Fibroblast of the aortic adventitia (primary cell): Measurements from ENCODE around the gene MAP4K2. TPM values are rescaled to one million over a fixed set of nuclear protein-coding genes. Genes with fewer than 3 reads are reported as not detected.
A peak's percentile ranks its signal among the peaks of the same experiment; 100 is the strongest.
"Not testable (repeated sequence)": the region's sequence is repeated elsewhere in the genome, so short reads cannot be mapped to it uniquely, and the experiment has no call there.

ENCODE experiments used
- DNase-seq: peaks from one replicate; pipeline ENCODE4 v3.0.0-alpha.2; 2010; ENCODE audit warnings: low read depth
- H3K4me3 ChIP-seq: 2 replicates; pipeline ENCODE4 v1.5.1; 2011; ENCODE audit warnings: low read depth, mild to moderate bottlenecking, control low read depth, low read length, moderate library complexity
- CTCF ChIP-seq: IDR thresholded peaks from 2 replicates; pipeline ENCODE4 v1.5.1; 2011; ENCODE audit warnings: mild to moderate bottlenecking, low read length, control low read depth, inconsistent platforms; ENCODE audit not compliant: insufficient read depth
- total RNA-seq: library from RNA; depleted of rRNA; stranded (reverse); fragments of >200 nt; gene quantifications from 2 replicates; pipeline ENCODE4 v1.2.3, GENCODE V29; 2012; ENCODE audit warnings: low replicate concordance

The MAP4K2 gene
- total RNA-seq, 1 donor = 9.6 TPM

- TF ChIP-seq CTCF = no peak
- DNase-seq = no peak
- no peak overlapping the region for H3K4me3 ChIP-seq
Measured at GRCh38 chr11:64823568-64824119, 20.6 kb upstream of the MAP4K2 start.

- TF ChIP-seq CTCF = no peak
- no peak for DNase-seq
- no peak overlapping the region for H3K4me3 ChIP-seq
Measured at GRCh38 chr11:64817476-64817875, 14.5 kb upstream of the MAP4K2 start.

- DNase-seq, H3K4me3 ChIP-seq: not testable (repeated sequence)
Measured at GRCh38 chr11:64815433-64815832, 12.4 kb upstream of the MAP4K2 start.

- H3K4me3 ChIP-seq = no peak overlapping the region
- TF ChIP-seq CTCF = no peak
- DNase-seq = no peak
Measured at GRCh38 chr11:64814712-64815187, 11.7 kb upstream of the MAP4K2 start.

- no peak overlapping the region for H3K4me3 ChIP-seq
- DNase-seq = no peak
- no peak for TF ChIP-seq CTCF
Measured at GRCh38 chr11:64813826-64814225, 10.8 kb upstream of the MAP4K2 start.

- no peak for TF ChIP-seq CTCF
- peak overlapping the region; percentile 37 for H3K4me3 ChIP-seq
- DNase-seq = no peak
Measured at GRCh38 chr11:64810891-64811272, 7.9 kb upstream of the MAP4K2 start.

- peak; percentile 93 for DNase-seq
- peak within 1 kb of the TSS; percentile 83 for H3K4me3 ChIP-seq
- no peak for TF ChIP-seq CTCF
Measured at GRCh38 chr11:64810271-64810890, 7.4 kb upstream of the MAP4K2 start, which contains the start of gene MEN1. Gene MEN1 (minus strand): TSS chr11:64810551. CDS start chr11:64810109, 442 bp downstream.
